ENCODE results near the gene SERPIND1. TPM values are rescaled to one million over a fixed set of nuclear protein-coding genes. Genes with fewer than 3 reads are reported as not detected.

Gene SERPIND1
- total RNA-seq, 1 donor: not detected

DNA sequence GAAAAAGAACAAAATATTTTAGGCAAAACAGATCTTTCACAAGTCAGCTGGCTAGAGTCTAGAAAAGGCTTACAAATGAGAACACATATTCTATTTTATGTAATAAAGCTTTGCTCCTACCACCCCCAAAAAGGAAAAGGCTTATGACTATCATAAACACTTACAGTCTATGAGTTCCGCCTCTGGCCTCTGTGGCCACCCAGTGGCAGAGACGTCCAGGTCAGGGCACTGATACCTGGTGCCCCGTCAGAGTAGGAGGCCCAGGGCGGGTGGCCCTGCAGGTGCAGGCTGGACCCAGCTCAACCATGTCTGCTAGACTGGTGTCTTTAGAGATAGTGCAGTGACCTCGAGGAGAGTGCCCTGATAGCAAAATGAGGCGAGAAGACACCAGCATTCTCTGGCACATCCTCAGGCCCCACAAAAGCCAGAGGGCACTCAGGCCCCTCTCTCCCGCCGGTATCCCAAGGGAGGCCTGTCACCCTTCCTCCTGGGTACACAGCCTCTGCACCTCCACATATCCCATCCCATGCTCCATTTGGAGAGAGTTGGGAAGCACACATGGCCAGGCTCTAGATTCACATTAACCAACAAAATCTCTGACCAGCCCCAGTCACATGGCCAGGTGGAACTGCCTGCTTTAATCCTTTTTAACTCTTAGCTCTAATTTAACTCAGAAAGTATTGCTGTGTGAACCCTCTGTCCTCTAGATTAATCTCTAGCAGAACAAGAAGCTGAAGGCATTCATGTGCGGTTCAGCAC lies 27.3 kb upstream of the SERPIND1 start:
- DNase-seq (ENCODE audit: insufficient read length, low spot score, missing footprints): peak; percentile 29
- no peak overlapping the region for H3K4me2 ChIP-seq (ENCODE audit: insufficient read depth, low read length)
- TF ChIP-seq, protein P1, sequence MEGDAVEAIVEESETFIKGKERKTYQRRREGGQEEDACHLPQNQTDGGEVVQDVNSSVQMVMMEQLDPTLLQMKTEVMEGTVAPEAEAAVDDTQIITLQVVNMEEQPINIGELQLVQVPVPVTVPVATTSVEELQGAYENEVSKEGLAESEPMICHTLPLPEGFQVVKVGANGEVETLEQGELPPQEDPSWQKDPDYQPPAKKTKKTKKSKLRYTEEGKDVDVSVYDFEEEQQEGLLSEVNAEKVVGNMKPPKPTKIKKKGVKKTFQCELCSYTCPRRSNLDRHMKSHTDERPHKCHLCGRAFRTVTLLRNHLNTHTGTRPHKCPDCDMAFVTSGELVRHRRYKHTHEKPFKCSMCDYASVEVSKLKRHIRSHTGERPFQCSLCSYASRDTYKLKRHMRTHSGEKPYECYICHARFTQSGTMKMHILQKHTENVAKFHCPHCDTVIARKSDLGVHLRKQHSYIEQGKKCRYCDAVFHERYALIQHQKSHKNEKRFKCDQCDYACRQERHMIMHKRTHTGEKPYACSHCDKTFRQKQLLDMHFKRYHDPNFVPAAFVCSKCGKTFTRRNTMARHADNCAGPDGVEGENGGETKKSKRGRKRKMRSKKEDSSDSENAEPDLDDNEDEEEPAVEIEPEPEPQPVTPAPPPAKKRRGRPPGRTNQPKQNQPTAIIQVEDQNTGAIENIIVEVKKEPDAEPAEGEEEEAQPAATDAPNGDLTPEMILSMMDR (IDR thresholded peaks at IDR 0.05; ENCODE audit: extremely low read depth, low read depth, low read length): no peak
- no peak overlapping the region for H3K27ac ChIP-seq (ENCODE audit: low read depth, low read length)
- no peak overlapping the region for H3K4me3 ChIP-seq (ENCODE audit: insufficient read depth, low read length)
- no peaks in the 10 kb centered on the region for H3K9me3 ChIP-seq (ENCODE audit: low read depth, low read length)
- H3K4me1 ChIP-seq (ENCODE audit: insufficient read depth, low read length): peaks cover 19% of the 10 kb centered on the region
- H2AFZ ChIP-seq (ENCODE audit: low read length): no peak overlapping the region
- peaks cover 1% of the 10 kb centered on the region for H4K20me1 ChIP-seq (ENCODE audit: insufficient read depth, low read length)
- H3K36me3 ChIP-seq (ENCODE audit: insufficient read depth, low read length): peaks cover 37% of the 10 kb centered on the region
- H3K27me3 ChIP-seq (ENCODE audit: insufficient read depth, low read length): no peaks in the 10 kb centered on the region
- no peaks in the 10 kb centered on the region for H3K79me2 ChIP-seq (ENCODE audit: insufficient read depth, low read length)

- H2AFZ ChIP-seq (ENCODE audit: low read length): no peak overlapping the region
- H3K27me3 ChIP-seq (ENCODE audit: insufficient read depth, low read length): no peaks in the 10 kb centered on the region
Measured at GRCh38 chr22:20747223-20747622, 26.7 kb upstream of the SERPIND1 start.

DNA sequence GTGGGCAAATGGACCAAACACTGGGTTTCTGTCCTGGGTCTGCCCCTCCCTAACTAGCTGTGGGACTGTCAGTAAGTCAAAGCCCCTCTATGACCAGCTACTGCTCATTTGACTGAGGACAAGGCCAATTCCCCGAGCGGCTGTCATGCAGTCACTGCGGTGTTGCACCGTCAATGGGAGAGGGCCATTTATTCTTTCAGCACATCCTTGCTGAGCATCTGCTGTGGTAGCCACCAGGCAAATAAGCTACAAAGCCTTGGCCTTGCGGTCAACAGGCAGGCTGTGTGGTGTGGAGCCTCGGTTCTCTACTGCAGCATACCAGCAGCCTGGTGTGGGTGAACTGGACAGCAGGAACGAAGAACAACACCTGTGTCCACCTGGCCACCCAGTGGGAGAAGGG lies 25.8 kb upstream of the SERPIND1 start:
- Histone ChIP-seq H3K27me3 (ENCODE audit: insufficient read depth, low read length) (no peaks in the 10 kb centered on the region), H3K4me1 (ENCODE audit: insufficient read depth, low read length) (peaks cover 19% of the 10 kb centered on the region), H3K9me3 (ENCODE audit: low read depth, low read length) (no peaks in the 10 kb centered on the region), H3K4me3 (ENCODE audit: insufficient read depth, low read length) (no peak overlapping the region), H3K79me2 (ENCODE audit: insufficient read depth, low read length) (no peaks in the 10 kb centered on the region), H3K36me3 (ENCODE audit: insufficient read depth, low read length) (peaks cover 44% of the 10 kb centered on the region), H2AFZ (ENCODE audit: low read length) (no peak overlapping the region), H4K20me1 (ENCODE audit: insufficient read depth, low read length) (peaks cover 2% of the 10 kb centered on the region), H3K4me2 (ENCODE audit: insufficient read depth, low read length) (no peak overlapping the region), H3K27ac (ENCODE audit: low read depth, low read length) (no peak overlapping the region)
- TF ChIP-seq, protein P1 (IDR thresholded peaks at IDR 0.05; ENCODE audit: extremely low read depth, low read depth, low read length): no peak
- peak; percentile 26 for DNase-seq (ENCODE audit: insufficient read length, low spot score, missing footprints)

More at GRCh38 chr22:20747223-20747622, 26.7 kb upstream of the SERPIND1 start:
- Histone ChIP-seq H3K79me2 (ENCODE audit: insufficient read depth, low read length) (no peaks in the 10 kb centered on the region), H3K4me1 (ENCODE audit: insufficient read depth, low read length) (peaks cover 19% of the 10 kb centered on the region), H4K20me1 (ENCODE audit: insufficient read depth, low read length) (peaks cover 2% of the 10 kb centered on the region), H3K36me3 (ENCODE audit: insufficient read depth, low read length) (peaks cover 37% of the 10 kb centered on the region), H3K4me3 (ENCODE audit: insufficient read depth, low read length) (no peak overlapping the region), H3K27ac (ENCODE audit: low read depth, low read length) (no peak overlapping the region), H3K9me3 (ENCODE audit: low read depth, low read length) (no peaks in the 10 kb centered on the region), H3K4me2 (ENCODE audit: insufficient read depth, low read length) (no peak overlapping the region)
- TF ChIP-seq, protein P1 (IDR thresholded peaks at IDR 0.05; ENCODE audit: extremely low read depth, low read depth, low read length): no peak
- DNase-seq (ENCODE audit: insufficient read length, low spot score, missing footprints): peak; percentile 21

DNA sequence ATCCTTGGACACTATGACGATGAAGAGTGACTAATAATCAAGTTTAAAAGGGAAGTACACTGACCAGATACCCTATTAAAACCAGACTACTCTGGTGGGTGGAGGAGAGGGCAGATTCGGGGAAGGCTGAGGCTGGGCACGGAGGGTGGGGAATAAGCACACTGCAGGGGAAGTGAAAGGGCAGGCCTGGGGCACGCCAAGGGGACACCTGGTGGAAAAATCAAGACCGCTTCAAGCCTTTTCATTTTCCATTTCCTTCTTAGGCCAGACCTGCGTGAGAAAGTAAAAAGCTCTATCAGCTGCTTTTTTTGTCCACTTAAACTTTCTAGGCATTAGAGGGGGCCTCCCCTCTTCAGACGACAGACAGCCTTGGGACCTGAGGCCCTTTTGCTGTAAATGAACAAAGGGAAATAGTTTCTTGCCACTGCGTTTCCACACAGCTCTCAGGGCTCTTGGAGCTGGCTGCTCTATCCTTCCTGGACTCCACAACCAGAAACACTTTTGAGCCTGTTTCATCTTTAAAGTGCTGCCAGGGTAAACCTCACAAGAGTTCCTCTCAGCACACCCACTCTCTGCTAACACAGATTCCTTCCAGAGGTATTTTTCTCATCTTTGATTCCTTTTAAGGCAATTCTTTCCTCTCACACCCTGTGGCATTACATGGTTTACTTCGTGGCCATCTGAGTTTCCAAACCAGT lies 25.0 kb upstream of the SERPIND1 start:
- peak overlapping the region; percentile 26 for H3K27ac ChIP-seq (ENCODE audit: low read depth, low read length)

More for the DNA sequence above, 25.0 kb upstream of the SERPIND1 start:
- no peaks in the 10 kb centered on the region for H3K9me3 ChIP-seq (ENCODE audit: low read depth, low read length)
- TF ChIP-seq, protein P1 (IDR thresholded peaks at IDR 0.05; ENCODE audit: extremely low read depth, low read depth, low read length): no peak
- H3K79me2 ChIP-seq (ENCODE audit: insufficient read depth, low read length): no peaks in the 10 kb centered on the region
- peak; percentile 35 for DNase-seq (ENCODE audit: insufficient read length, low spot score, missing footprints)
- no peaks in the 10 kb centered on the region for H3K27me3 ChIP-seq (ENCODE audit: insufficient read depth, low read length)
- peaks cover 2% of the 10 kb centered on the region for H4K20me1 ChIP-seq (ENCODE audit: insufficient read depth, low read length)
- H3K4me1 ChIP-seq (ENCODE audit: insufficient read depth, low read length): peaks cover 19% of the 10 kb centered on the region
- H2AFZ ChIP-seq (ENCODE audit: low read length): no peak overlapping the region
- H3K4me2 ChIP-seq (ENCODE audit: insufficient read depth, low read length): no peak overlapping the region
- no peak overlapping the region for H3K4me3 ChIP-seq (ENCODE audit: insufficient read depth, low read length)
- H3K36me3 ChIP-seq (ENCODE audit: insufficient read depth, low read length): peaks cover 44% of the 10 kb centered on the region
